HG03558 (cell line): ENCODE results near the gene CARD19.
A peak's percentile ranks its signal among the peaks of the same experiment; 100 is the strongest.

ENCODE experiments used
- ATAC-seq: cut with Tn5 transposase; IDR thresholded peaks from one replicate; pipeline ENCODE4 v1.9.1; 2021; ENCODE audit warnings: moderate number of reproducible peaks; ENCODE audit not compliant: unreplicated experiment; ENCODE audit errors: extremely low read depth

The CARD19 gene

GRCh38 chr9:93086447-93087224 lies 9.4 kb upstream of the CARD19 start:
- ATAC-seq: no peak

GRCh38 chr9:93087971-93088655 lies 7.9 kb upstream of the CARD19 start:
- no peak for ATAC-seq

- no peak for ATAC-seq
These were observed 7.4 kb upstream of the CARD19 start for GRCh38 chr9:93088656-93089015.

GRCh38 chr9:93089024-93089423 lies 7.0 kb upstream of the CARD19 start:
- no peak for ATAC-seq

GRCh38 chr9:93089481-93089991 lies 6.5 kb upstream of the CARD19 start:
- no peak for ATAC-seq

- no peak for ATAC-seq
These were observed 5.8 kb upstream of the CARD19 start for GRCh38 chr9:93090091-93090655.

GRCh38 chr9:93091056-93091452 lies 5.0 kb upstream of the CARD19 start:
- ATAC-seq: no peak

- ATAC-seq: no peak
These were observed 4.5 kb upstream of the CARD19 start for GRCh38 chr9:93091453-93092081.

GRCh38 chr9:93092251-93092991 lies 3.6 kb upstream of the CARD19 start:
- no peak for ATAC-seq

GRCh38 chr9:93093127-93093876 lies 2.7 kb upstream of the CARD19 start:
- ATAC-seq: no peak

GRCh38 chr9:93093877-93094657 lies 1.9 kb upstream of the CARD19 start:
- ATAC-seq: no peak

- no peak for ATAC-seq
These were observed 1.3 kb upstream of the CARD19 start for GRCh38 chr9:93094658-93095204.

GRCh38 chr9:93095205-93096130 lies 549 bp upstream of the CARD19 start:
- peak; percentile 39 for ATAC-seq

- ATAC-seq: no peak
These were observed 880 bp downstream of the CARD19 start for GRCh38 chr9:93096811-93097382.

- no peak for ATAC-seq
These were observed 1.6 kb downstream of the CARD19 start for GRCh38 chr9:93097511-93098201.

- ATAC-seq: no peak
These were observed 2.4 kb downstream of the CARD19 start for GRCh38 chr9:93098236-93098946.
